HG03575 (cell line): ENCODE results near the gene SNAI1.
"Not testable (repeated sequence)": the region's sequence is repeated elsewhere in the genome, so short reads cannot be mapped to it uniquely, and the experiment has no call there.

ENCODE experiments used
- ATAC-seq: cut with Tn5 transposase; IDR thresholded peaks from one replicate; pipeline ENCODE4 v1.9.1; 2021; ENCODE audit not compliant: unreplicated experiment, insufficient number of reproducible peaks, low FRiP score; ENCODE audit errors: extremely low read depth

The SNAI1 gene

GRCh38 chr20:49957089-49957938 is 25.5 kb upstream of the SNAI1 start:
- not testable (repeated sequence) for ATAC-seq

DNA sequence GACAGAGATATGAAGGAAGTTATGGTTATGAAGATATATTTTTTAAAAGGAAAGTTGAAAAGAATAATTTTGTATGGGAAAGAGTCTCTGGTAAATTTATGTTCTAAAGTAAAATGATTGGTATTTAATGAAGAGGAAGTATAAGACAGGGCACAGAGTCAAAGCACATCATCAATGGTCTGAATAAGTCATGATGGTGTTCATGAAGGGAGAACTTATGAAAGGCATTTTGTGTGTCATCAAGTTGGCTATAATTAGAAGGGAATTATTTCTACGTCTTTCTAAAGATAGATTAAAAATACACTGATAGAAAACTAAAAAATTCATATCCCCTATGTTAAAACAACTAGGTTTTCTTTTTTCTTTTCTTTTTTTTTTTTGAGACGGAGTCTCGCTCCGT is 21.4 kb upstream of the SNAI1 start:
- ATAC-seq, result no peak

DNA sequence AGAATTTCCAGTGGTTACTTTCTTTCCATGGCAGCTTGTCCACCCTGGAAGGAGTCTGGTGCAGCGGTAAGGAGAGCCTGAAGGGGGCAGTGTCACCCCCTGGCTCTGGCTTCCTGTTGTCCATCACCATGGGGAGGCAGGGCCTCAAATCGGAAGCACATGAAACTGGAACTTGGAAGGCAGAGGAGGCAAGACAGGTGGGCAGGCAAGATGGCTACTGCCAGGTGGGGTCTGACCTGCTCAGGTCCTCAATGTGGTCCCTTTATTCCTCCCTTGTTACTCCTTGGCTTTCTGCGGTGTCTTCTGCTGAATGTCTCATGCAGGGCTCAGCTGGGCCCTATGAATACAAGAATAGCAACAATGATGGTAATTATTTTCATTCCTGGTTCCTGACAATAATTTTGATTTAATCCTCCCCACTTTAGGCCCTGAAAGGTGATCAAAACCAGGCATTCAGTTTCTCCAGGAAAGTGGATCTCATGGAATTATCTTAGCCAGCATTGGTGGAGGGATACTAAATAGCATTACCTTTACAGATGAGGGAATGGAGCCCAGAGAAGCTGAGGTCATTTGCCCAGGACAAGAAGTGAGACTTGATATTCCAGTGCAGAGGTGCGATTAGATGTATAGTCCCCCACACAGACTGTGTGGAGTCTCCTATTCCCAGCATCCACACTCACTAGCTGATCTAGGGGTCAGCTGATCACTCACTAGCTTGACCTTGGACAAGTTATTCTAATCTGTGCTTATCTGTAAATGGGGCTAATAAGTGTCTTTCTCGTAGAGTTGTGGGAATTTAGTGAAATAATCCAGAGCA is 17.6 kb upstream of the SNAI1 start:
- ATAC-seq, result no peak

- no peak for ATAC-seq
These were observed 16.9 kb upstream of the SNAI1 start for GRCh38 chr20:49965781-49966305.

GRCh38 chr20:49966861-49967260 is 15.9 kb upstream of the SNAI1 start:
- ATAC-seq, result no peak

GRCh38 chr20:49969234-49969633 is 13.5 kb upstream of the SNAI1 start:
- ATAC-seq, result no peak

DNA sequence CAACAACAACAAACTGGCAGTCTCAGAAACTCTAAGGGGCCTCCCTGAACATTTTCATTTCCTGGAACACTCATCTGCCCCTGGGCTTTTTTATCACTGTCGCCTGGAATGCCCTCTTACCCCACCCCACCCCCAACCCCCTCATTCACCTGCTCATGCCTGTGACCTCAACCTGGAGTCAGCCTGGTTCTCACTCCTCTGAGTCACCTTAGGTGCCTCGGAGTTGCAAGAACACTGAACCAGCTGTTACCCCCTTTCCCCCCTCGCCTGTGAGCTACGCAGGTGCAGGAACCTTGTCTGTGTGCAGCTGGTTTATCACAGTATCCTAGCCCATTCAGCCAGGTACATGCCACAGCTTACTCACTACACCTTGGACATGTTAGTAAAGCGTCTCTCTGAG is 12.8 kb upstream of the SNAI1 start:
- ATAC-seq, result no peak

GRCh38 chr20:49970498-49970897 is 12.3 kb upstream of the SNAI1 start:
- ATAC-seq, result no peak

- ATAC-seq, result no peak
These were observed 8.8 kb upstream of the SNAI1 start for GRCh38 chr20:49973981-49974380.

DNA sequence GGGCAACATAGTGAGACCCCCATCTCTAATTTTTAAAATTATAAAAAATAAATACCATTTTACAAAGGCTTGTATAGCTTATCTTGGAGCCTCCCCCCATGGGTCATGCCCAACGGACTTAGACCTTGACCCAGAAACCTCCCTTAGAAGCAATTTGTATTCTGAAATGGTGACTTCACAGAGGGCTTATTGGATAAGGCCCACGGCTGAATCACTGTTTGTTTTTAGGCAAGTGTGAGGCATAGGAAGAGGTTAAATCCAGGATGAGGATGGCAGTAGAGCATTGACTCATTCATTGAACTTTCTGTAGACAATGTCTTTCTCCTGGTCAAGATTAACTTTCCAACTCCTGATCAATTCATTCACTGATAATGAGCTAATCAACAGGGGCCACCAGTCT is 6.2 kb upstream of the SNAI1 start:
- ATAC-seq, result no peak

GRCh38 chr20:49977740-49978139 is 5.0 kb upstream of the SNAI1 start:
- not testable (repeated sequence) for ATAC-seq

DNA sequence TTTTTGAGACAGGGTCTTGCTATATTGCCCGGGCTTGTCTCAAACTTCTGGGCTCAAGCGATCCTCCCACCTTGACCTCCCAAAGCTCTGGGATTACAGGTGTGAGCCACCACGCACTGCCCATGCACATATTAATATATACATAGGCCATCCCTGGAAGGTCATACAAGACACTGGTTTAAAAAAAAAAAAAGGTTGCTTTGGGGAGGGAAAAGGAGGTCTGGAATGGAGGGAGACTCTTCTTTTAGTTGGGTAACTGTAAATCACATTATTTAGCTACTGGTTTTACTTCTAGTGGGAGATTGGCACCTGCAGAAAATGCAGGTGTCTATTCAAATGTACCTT is 4.1 kb upstream of the SNAI1 start:
- ATAC-seq, result no peak

GRCh38 chr20:49979030-49979832 is 3.5 kb upstream of the SNAI1 start:
- no peak for ATAC-seq

GRCh38 chr20:49980140-49981008 is 2.4 kb upstream of the SNAI1 start:
- no peak for ATAC-seq

- ATAC-seq, result no peak
These were observed 1.3 kb upstream of the SNAI1 start for GRCh38 chr20:49981218-49982071.

GRCh38 chr20:49982072-49982345 is 771 bp upstream of the SNAI1 start:
- ATAC-seq, result no peak

DNA sequence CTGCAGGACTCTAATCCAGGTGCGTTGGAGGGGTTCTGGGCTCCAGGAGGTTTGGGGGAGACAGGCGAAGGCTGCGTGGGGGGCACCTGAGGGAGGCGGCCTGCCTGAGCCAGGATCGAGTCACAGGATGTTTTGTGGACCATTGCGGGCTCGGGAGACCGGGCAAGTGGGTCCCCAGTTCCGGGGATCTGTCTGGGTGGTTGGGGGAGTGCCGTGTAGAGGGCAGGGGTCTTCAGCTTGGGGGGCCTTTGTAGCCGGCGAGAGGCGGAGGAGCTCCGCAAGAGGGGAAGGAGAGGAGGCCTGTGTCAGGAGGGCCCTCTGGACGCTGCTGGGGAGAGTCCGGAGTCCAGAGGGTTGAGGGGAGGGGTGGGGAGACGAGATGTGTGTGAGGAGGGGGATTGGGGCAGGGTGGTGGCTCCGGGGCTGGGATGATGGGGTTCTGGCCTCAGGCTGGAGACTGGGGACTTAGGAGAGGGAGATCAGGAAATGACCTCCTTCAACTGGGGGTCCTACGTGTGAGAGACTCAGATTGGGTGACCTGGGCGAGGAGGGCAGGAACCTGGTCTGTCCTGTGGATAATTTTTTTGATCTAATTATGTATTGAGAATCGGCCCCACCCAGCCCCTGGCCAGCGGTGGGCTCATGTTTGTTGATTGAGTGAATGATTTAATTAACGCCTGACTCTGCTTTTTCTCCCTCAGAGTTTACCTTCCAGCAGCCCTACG is 505 bp downstream of the SNAI1 start:
- ATAC-seq, result no peak
